ENCODE measurements around the gene TNS3.

The TNS3 gene

GRCh38 chr7:47444376-47445098, 137.4 kb downstream of the TNS3 start:
- no peak for DNase-seq

GRCh38 chr7:47443049-47443448, 138.9 kb downstream of the TNS3 start:
- no peak for DNase-seq

GRCh38 chr7:47442605-47442865, 139.4 kb downstream of the TNS3 start:
- no peak for DNase-seq

DNA sequence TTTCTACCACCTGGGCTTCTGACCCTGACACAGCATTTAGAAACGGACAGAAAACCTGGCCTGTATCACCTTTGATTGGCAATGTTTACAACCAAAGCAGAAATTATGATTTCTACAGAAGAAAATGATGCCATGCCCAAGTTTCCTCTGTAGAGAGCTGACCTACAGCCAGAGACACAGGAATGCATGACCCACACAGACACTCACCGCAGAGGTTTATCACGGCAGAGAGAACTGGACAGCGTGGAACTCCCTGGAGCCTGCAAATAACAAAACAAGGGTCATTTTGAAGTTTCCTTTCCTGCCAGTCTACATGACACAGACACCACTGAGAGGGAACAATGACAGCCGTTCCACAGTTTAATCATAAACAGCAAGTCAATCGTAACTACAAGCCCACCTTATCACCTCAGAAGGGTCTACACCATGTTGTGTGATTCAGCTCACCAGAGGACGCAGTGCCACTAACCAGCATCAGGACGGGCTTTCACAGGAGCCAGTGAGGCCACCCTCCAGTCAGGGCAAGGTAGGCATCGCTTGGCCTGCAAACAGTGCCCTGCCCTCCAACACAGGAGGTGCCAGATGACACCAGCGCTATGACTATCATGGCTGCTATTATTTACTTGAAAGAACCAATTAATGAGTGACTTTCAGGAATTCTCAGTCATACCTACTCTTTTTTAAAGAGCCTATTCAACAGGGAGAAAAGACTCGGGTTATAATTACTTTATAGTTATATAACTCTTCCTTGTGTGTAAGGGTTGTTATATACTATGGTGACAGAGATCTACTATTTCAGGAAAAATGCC, 139.9 kb downstream of the TNS3 start:
- no peak for DNase-seq

GRCh38 chr7:47441048-47441447, 140.9 kb downstream of the TNS3 start:
- peak; percentile 26 for DNase-seq

DNA sequence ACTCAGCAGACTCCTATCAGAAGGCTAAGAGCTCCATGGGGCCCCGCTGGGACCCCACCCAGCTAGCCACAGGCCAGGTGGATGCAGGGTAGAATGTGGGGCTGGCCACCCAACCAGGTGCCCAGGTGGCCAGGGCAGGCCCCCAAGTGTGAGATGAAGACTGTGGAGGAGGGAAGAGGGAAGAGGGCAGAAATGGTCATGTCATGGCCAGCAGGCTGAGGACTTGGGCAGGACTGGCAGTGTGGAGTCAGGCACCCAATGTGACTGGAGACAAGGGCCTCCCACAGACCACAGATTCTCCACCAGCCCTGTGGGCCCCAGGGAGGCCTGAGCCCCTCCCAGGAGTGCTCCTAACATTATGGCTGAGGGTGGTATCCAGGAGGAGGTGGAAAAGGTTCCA, 141.6 kb downstream of the TNS3 start:
- no peak for DNase-seq

- no peak for DNase-seq
Observed at GRCh38 chr7:47439181-47439667, 142.7 kb downstream of the TNS3 start.

GRCh38 chr7:47438411-47439029, 143.4 kb downstream of the TNS3 start:
- DNase-seq: no peak

- DNase-seq: peak; percentile 87
Observed at GRCh38 chr7:47435889-47436312, 146.0 kb downstream of the TNS3 start.

- DNase-seq: no peak
Observed at GRCh38 chr7:47433564-47433895, 148.4 kb downstream of the TNS3 start.

DNA sequence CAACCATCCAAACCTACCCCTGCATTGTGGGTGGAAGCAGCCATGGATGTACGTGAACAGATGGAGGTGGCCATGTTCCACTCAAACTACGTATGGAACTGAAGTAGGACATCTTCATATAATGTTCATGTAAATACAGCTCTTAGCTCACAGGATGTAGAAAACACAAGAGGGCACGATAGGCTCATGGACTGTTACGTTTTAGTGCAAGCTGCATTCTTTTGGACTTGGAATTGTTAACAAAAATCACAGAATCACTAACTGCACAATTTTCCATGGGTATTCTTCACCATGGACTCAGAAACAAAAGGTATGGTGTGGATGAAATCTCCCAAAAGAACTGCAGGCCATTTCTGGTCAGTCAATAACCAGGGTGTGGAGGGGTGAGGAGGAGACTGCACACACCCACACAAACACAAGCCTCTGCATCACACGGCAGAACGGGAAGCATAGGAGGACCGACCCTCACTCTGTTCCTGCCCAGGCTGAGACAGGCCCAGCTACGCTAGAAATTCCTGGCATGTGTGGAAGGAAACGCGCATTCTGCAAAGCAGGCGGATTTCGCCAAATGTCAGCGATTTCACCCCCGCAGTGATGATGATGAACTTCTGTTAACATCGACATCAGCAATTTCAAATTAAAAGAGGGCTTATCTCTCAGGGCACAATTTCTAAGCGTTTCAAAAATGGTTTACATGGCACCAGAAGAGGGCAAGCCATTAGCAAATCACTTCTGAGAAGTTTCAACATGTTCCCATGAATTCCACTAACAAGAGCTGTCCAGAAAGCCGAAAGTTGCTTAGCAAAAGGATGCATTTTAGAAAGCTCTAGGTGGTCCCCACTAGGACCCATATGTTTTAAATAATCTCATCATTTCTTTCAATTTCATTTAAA, 149.0 kb downstream of the TNS3 start:
- DNase-seq: no peak

DNA sequence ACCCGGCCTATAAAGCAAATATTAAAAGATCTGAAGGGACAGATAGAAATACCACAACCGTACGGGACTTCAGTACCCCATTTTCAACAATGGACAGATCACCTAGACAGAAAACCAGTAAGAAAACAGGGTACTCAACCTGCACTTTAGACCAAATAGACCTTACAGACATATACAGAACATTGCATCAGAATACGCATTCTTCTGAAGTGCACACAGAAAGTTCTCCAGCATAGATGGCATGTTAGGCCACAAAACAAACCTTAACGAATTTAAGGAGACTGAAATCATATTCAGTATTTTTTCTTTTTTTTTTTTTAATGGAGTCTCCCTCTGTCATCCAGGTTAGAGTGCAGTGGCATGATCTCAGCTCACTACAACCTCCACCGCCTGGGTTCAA, 151.5 kb downstream of the TNS3 start:
- peak; percentile 10 for DNase-seq

GRCh38 chr7:47428768-47429472, 153.0 kb downstream of the TNS3 start:
- DNase-seq: no peak

GRCh38 chr7:47428052-47428767, 153.7 kb downstream of the TNS3 start:
- no peak for DNase-seq

DNA sequence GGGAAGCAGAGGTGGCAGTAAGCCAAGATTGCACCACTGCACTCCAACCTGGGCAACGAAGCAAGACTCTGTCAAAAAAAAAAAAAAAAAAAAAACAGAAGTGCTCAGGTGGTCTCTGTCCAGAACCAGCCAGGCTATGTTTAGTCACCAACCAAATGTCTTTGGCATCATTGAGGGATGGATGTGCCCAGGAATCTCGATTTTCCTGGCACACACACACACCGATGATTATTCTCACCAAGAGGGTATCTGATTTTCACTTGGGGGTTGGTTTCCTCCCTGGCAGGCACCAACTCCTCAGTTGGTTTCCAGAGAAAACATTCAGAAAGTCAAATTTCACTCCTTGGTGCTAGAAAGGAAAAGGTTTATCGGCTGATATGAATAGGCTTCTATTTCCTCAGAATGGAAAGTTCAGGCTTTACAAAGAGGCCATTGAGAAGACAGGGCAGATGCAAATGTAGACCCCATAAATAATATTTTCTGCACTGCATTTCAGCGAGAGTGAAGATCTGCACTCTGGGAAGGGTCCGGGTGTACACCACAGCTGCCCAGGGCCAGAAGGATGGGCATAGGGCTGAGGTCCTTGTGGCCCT, 154.8 kb downstream of the TNS3 start:
- no peak for DNase-seq

- DNase-seq: no peak
Observed at GRCh38 chr7:47424523-47424922, 157.4 kb downstream of the TNS3 start.

DNA sequence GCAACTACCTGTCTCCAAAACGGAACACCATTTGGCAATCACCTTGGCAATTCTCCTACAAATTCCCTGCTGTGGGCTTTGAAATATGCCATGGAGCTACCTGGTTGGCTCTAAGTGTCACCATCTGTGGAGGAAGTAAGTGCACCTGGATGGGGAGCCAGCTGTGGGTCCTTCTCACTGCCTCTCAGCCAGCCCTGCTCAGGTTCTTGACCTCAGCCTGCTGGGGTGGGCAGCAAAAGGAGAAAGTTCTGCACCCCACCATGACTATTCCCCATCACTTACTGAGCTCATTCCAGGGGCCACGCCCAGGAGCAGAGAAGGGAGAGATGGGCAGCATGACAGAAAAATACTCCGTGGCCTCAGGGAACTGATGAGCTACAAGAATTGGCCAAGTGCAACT, 158.7 kb downstream of the TNS3 start:
- DNase-seq: no peak

DNA sequence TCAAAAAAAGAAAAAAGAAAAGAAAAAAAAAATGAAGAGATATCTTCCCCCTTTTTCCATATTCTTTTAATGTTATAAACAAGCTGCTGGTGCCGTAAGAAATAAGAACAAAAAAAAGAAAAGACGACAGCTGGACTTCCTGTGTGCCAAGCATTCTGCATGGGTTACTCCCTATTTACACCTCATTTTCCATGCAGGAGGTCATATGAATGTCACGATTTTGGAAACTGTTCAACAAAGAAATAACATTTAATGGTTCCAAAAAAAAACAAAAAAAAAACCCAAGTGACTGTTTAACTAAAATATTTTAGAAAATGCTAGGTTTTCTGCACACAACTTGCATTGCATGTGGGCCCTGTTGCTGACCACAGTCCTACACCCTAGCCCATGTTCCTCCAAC, 159.3 kb downstream of the TNS3 start:
- DNase-seq: no peak

DNA sequence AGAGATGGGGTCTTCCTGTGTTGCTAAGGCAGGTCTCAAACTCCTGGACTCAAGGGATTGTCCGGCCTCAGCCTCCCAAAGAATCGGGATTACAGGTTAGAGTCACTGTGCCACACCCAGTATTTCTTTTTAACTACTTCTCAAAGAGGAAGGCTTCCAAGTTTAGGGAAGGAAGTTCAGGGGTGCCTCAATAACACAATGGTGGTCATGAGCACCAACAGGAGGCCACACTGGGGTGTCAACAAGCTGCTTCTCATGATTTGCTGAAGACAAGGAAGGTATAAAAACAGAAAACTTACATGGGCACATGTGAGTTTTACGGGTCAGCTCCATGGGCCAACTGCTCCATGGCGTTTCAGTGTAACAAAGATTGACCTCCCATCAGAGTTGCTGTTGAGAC, 160.5 kb downstream of the TNS3 start:
- no peak for DNase-seq

DNA sequence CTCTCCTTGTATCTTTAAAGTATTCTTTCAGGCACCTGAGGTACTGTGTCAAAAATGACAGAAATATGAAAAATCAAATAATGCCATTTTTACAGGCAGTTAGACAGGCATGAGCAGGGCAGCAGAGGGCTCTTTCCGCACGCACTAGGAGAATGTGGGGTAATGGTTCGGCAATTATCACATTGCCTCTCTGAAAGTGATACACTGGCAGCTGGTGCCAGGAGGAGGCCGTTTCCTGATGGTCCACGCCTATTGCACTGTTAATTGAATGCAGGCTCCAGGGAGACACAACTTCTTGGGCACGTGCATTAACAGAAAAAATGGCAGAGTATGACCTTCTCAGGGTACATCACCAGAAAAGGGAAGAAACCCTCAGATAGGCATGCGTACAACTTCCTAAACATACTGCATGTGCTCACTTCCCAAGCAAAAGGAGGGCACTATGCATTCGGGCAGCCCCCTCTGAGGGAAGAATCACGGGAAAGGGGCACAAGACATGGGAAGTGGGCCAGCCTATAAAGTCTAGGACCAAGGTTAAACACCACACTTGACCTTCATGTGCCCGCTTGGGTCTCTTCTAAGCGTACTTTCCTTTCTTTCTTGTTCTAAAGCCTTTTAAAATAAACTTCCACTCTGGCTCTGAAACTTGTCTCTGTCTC, 161.7 kb downstream of the TNS3 start:
- DNase-seq: no peak

- DNase-seq: no peak
Observed at GRCh38 chr7:47419471-47419870, 162.4 kb downstream of the TNS3 start.
